K562 (cell line): Measurements from ENCODE around the gene WIPF3. TPM values are rescaled to one million over a fixed set of nuclear protein-coding genes. Genes with fewer than 3 reads are reported as not detected.

Experiments
- ARID1B ChIP-seq: fragments of 450-650 bp; IDR thresholded peaks from 2 replicates; pipeline ENCODE4 v1.6.1; 2016; ENCODE audit warnings: antibody characterized with exemption, mild to moderate bottlenecking, inconsistent platforms
- DMBX1 ChIP-seq: fragments of 250-450 bp; sonication (Bioruptor Pico); IDR thresholded peaks from 2 replicates; pipeline ENCODE4 v1.8.0; 2022; ENCODE audit warnings: inconsistent platforms, mild to moderate bottlenecking, moderate library complexity, borderline replicate concordance
- ESRRA ChIP-seq: fragments of 450-650 bp; IDR thresholded peaks from 2 replicates; pipeline ENCODE4 v1.6.1; 2014; ENCODE audit warnings: low read depth, mild to moderate bottlenecking, moderate library complexity, borderline replicate concordance
- EWSR1 ChIP-seq: fragments of 450-650 bp; IDR thresholded peaks from 2 replicates; pipeline ENCODE4 v1.6.1; 2018; ENCODE audit warnings: borderline replicate concordance, mild to moderate bottlenecking, low read depth, moderate library complexity; ENCODE audit not compliant: partially characterized antibody
- MTA2 ChIP-seq: fragments of 450-650 bp; IDR thresholded peaks from 2 replicates; pipeline ENCODE4 v1.6.1; 2016; ENCODE audit warnings: low read depth
- PURB ChIP-seq: sonication (generic); formaldehyde crosslinking; IDR thresholded peaks from 2 replicates; pipeline ENCODE4 v1.9.0; 2021; ENCODE audit warnings: low read depth, mild to moderate bottlenecking, missing genetic modification reagents
- RBM34 ChIP-seq: fragments of 200-400 bp; formaldehyde crosslinking; IDR thresholded peaks from 2 replicates; pipeline ENCODE4 v1.6.1; 2018; ENCODE audit warnings: low read length, borderline replicate concordance; ENCODE audit not compliant: insufficient read depth
- TCF15 ChIP-seq: fragments of 250-450 bp; sonication (Bioruptor Pico); IDR thresholded peaks from 2 replicates; pipeline ENCODE4 v1.8.0; 2022; ENCODE audit warnings: moderate library complexity, mild to moderate bottlenecking, inconsistent platforms
- TCF3 ChIP-seq: sonication (generic); formaldehyde crosslinking; IDR thresholded peaks from 2 replicates; pipeline ENCODE4 v1.4.0; 2020; ENCODE audit warnings: mild to moderate bottlenecking, missing genetic modification reagents
- TEAD1 ChIP-seq, 2 experiments: fragments of 450-650 bp in 1 of 2; sonication (generic) in 1 of 2; formaldehyde crosslinking; IDR thresholded peaks; 2 replicates each; pipeline versions ENCODE4 v1.4.0 to v1.8.0; 2020 to 2022; ENCODE audit warnings: mild to moderate bottlenecking in 2 of 2, missing genetic modification reagents in 1 of 2
- TEAD4 ChIP-seq, 2 experiments: sonication (generic) in 1 of 2; formaldehyde crosslinking in 1 of 2; IDR thresholded peaks; 2 replicates each; pipeline versions ENCODE4 v1.6.1 to v1.8.0; 2012 to 2022; ENCODE audit warnings: borderline replicate concordance in 1 of 2, inconsistent platforms in 1 of 2, low read length in 1 of 2, mild to moderate bottlenecking in 1 of 2, missing genetic modification reagents in 1 of 2
- TRIM24 ChIP-seq, 2 experiments: fragments of 450-650 bp; IDR thresholded peaks; 2 replicates each; pipeline ENCODE4 v1.6.1; 2016
- TRIM28 ChIP-seq: fragments of 450-650 bp; IDR thresholded peaks from 2 replicates; pipeline ENCODE4 v1.6.1; 2017
- ZBTB1 ChIP-seq: sonication (generic); formaldehyde crosslinking; IDR thresholded peaks from 2 replicates; pipeline ENCODE4 v1.8.1; 2023; ENCODE audit warnings: missing genetic modification reagents, low read depth, mild to moderate bottlenecking, borderline replicate concordance
- ZKSCAN1 ChIP-seq: fragments of 150-350 bp; IDR thresholded peaks from 2 replicates; pipeline ENCODE4 v1.6.1; 2016; ENCODE audit warnings: low read depth, low read length
- ZNF121 ChIP-seq: sonication (generic); formaldehyde crosslinking; conservative IDR thresholded peaks from 2 replicates; pipeline ENCODE4 v1.8.0; 2022; ENCODE audit warnings: missing genetic modification reagents
- ZNF589 ChIP-seq: fragments of 200-800 bp; sonication (Bioruptor generic); IDR thresholded peaks from 2 replicates; pipeline ENCODE4 v1.6.1; 2016; ENCODE audit warnings: low read depth, missing genetic modification characterization, missing compliant biosample characterization
- polyA plus RNA-seq, 8 experiments: library from polyadenylated mRNA; depleted of rRNA in 4 of 8; stranded (reverse) in 5 of 8; unstranded in 3 of 8; fragments of >200 nt; fragmentation: Nextera tagmentation in 2 of 8; fragmentation: Illumina TruSeq in 1 of 8; extraction: Ambion mirVana in 2 of 8; extraction: Trizol in 1 of 8; gene quantifications; 2 replicates each; pipeline versions ENCODE4 v1.2.1 to v1.2.3, GENCODE V29; 2011 to 2014; ENCODE audit warnings: inconsistent platforms in 1 of 8, missing spikeins in 1 of 8
- total RNA-seq, 7 experiments: library from RNA; depleted of rRNA in 6 of 7; stranded (reverse); fragments of >200 nt in 6 of 7; fragmentation: Illumina TruSeq in 2 of 7; extraction: Trizol in 2 of 7; gene quantifications; 2 replicates each; pipeline versions ENCODE4 v1.2.1 to v1.2.3, GENCODE V29; 2011 to 2021; ENCODE audit warnings: low replicate concordance in 1 of 7
- TF ChIP-seq, protein P1 (sequence below): fragments of 250-450 bp; sonication (Bioruptor Pico); IDR thresholded peaks from 2 replicates; pipeline ENCODE4 v1.4.0; 2020; ENCODE audit warnings: mild to moderate bottlenecking, moderate library complexity
- TF ChIP-seq, protein P2 (sequence below): fragments of 450-650 bp; formaldehyde crosslinking; IDR thresholded peaks from 2 replicates; pipeline ENCODE4 v1.4.0; 2022; ENCODE audit warnings: mild to moderate bottlenecking, moderate library complexity
- TF ChIP-seq, protein P3 (sequence below): IDR thresholded peaks from 2 replicates; pipeline ENCODE4 v1.6.1; 2014; ENCODE audit warnings: antibody characterized with exemption

WIPF3 gene
- total and polyA plus RNA-seq, 9 of the 15 experiments (the other 6 are each of a cell fraction or from before 2014, with no cell fraction given): 0.18 to 3.2 (median 1.7) TPM

DNA sequence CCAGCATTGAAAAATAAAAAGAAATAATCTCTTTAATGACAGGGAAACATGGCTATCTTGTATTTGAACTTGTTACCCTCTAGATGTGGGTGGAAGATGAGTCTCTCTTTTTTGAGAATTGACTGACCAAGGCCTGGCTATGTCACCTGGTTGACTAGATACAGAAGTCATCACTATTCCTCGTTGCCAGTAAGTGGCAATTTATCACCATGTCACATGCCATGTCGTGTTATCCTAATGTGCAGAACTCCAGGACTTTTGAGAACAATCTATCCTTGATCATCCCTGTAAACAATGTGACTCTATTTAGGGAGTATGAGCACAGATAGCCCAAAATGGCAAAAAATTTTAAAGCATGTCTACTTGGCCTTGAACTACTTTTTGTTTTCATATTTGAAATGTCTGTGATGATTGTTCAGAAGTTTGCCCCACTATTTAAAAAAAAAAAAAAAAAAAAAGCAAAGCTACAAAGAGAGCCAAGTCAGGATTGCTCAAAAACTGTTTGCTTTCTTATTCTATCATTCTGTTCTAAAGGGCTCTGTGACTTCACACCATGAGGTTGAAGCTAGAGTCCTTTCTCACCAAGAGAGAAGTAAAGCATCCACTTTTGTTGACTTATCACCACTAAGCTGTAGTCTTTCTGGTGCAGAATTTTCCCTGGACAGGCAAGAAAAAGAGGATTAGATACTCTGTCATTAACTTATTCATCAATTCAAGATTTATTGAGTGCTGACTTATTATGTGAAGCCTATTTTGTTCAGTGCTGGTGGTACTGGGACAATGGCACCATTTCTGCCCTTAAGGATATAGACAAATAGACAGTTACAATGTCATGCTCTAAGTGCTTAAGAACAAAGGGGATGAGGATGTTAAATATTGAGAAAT lies 10.4 kb upstream of the WIPF3 start (continued):
- TF ChIP-seq TRIM24 (IDR thresholded peaks at IDR 0.05) (0 out of 4 replicates have a peak, but pooled peaks of 1 of the 2 experiments have one; percentile 27), RBM34 (no peak), TCF15 (CRISPR knock-in tag) (peak; percentile 36; the same call in 1 of the 2 replicates), ZBTB1 (CRISPR knock-in tag) (no peak), TCF3 (CRISPR knock-in tag) (peak; percentile 84), MTA2 (peak; percentile 64; the same call in 1 of the 2 replicates), DMBX1 (0 out of 2 replicates have a peak, but pooled peaks have one; percentile 36), ZNF589 (0 out of 2 replicates have a peak, but pooled peaks have one; percentile 25), ZKSCAN1 (no peak), TRIM28 (no peak), TEAD1 (CRISPR knock-in tag; IDR thresholded peaks at IDR 0.05) (peak in 1 of 2 experiments; percentile 71; a peak in 1 of 4 replicates), PURB (CRISPR knock-in tag) (no peak), ESRRA (no peak), ZNF121 (CRISPR knock-in tag) (no peak), EWSR1 (no peak), TEAD4 (IDR thresholded peaks at IDR 0.05; ENCODE audit: low read length) (peak; percentile 64), TEAD4 (CRISPR knock-in tag; IDR thresholded peaks at IDR 0.05; ENCODE audit: borderline replicate concordance) (no peak), ARID1B (peak; percentile 80)
- TF ChIP-seq, protein P1, sequence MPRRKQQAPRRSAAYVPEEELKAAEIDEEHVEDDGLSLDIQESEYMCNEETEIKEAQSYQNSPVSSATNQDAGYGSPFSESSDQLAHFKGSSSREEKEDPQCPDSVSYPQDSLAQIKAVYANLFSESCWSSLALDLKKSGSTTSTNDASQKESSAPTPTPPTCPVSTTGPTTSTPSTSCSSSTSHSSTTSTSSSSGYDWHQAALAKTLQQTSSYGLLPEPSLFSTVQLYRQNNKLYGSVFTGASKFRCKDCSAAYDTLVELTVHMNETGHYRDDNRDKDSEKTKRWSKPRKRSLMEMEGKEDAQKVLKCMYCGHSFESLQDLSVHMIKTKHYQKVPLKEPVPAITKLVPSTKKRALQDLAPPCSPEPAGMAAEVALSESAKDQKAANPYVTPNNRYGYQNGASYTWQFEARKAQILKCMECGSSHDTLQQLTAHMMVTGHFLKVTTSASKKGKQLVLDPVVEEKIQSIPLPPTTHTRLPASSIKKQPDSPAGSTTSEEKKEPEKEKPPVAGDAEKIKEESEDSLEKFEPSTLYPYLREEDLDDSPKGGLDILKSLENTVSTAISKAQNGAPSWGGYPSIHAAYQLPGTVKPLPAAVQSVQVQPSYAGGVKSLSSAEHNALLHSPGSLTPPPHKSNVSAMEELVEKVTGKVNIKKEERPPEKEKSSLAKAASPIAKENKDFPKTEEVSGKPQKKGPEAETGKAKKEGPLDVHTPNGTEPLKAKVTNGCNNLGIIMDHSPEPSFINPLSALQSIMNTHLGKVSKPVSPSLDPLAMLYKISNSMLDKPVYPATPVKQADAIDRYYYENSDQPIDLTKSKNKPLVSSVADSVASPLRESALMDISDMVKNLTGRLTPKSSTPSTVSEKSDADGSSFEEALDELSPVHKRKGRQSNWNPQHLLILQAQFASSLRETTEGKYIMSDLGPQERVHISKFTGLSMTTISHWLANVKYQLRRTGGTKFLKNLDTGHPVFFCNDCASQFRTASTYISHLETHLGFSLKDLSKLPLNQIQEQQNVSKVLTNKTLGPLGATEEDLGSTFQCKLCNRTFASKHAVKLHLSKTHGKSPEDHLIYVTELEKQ (CRISPR knock-in tag): 0 out of 2 replicates have a peak, but pooled peaks have one; percentile 27
- TF ChIP-seq, protein P2, sequence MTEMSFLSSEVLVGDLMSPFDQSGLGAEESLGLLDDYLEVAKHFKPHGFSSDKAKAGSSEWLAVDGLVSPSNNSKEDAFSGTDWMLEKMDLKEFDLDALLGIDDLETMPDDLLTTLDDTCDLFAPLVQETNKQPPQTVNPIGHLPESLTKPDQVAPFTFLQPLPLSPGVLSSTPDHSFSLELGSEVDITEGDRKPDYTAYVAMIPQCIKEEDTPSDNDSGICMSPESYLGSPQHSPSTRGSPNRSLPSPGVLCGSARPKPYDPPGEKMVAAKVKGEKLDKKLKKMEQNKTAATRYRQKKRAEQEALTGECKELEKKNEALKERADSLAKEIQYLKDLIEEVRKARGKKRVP: 0 out of 2 replicates have a peak, but pooled peaks have one; percentile 31
- TF ChIP-seq, protein P3, sequence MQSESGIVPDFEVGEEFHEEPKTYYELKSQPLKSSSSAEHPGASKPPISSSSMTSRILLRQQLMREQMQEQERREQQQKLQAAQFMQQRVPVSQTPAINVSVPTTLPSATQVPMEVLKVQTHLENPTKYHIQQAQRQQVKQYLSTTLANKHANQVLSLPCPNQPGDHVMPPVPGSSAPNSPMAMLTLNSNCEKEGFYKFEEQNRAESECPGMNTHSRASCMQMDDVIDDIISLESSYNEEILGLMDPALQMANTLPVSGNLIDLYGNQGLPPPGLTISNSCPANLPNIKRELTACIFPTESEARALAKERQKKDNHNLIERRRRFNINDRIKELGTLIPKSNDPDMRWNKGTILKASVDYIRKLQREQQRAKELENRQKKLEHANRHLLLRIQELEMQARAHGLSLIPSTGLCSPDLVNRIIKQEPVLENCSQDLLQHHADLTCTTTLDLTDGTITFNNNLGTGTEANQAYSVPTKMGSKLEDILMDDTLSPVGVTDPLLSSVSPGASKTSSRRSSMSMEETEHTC: peak; percentile 66; the same call in 1 of the 2 replicates
